CD14-positive monocyte (primary cell): ENCODE measurements around the gene ABI3. TPM values are rescaled to one million over a fixed set of nuclear protein-coding genes. Genes with fewer than 3 reads are reported as not detected.
A peak's percentile ranks its signal among the peaks of the same experiment; 100 is the strongest.
"Not testable (repeated sequence)": the region's sequence is repeated elsewhere in the genome, so short reads cannot be mapped to it uniquely, and the experiment has no call there.

ENCODE experiments used
- DNase-seq, 3 donors: peaks; one replicate each; pipeline ENCODE4 v3.0.0-alpha.2; 2011 to 2022
- H2AFZ ChIP-seq: 2 replicates; pipeline ENCODE4 v1.6.0; 2012; ENCODE audit warnings: mild to moderate bottlenecking, low read depth, low read length, inconsistent platforms; ENCODE audit not compliant: insufficient read depth, poor library complexity, severe bottlenecking
- H3K27ac ChIP-seq, 2 donors: 1 replicate in 1 of 2; 2 replicates in 1 of 2; pipeline ENCODE4 v1.5.1; 2012 to 2013; ENCODE audit warnings: low read length in 2 of 2, control low read depth in 1 of 2, inconsistent platforms in 1 of 2, low read depth in 1 of 2, mild to moderate bottlenecking in 1 of 2
- H3K27me3 ChIP-seq, 2 donors: one replicate each; pipeline versions ENCODE4 v1.6.0 to v1.6.1; 2011 to 2013; ENCODE audit warnings: low read length in 2 of 2; ENCODE audit not compliant: control insufficient read depth in 2 of 2, insufficient read depth in 2 of 2
- H3K36me3 ChIP-seq, 2 donors: replicated peaks in 1 of 2; 1 replicate in 1 of 2; 2 replicates in 1 of 2; pipeline versions ENCODE4 v1.5.1 to v1.6.1; 2012 to 2013; ENCODE audit warnings: low read length in 2 of 2, control low read depth in 1 of 2, inconsistent platforms in 1 of 2, mild to moderate bottlenecking in 1 of 2; ENCODE audit not compliant: insufficient read depth in 2 of 2, control insufficient read depth in 1 of 2
- H3K4me1 ChIP-seq, 2 donors: 1 replicate in 1 of 2; 2 replicates in 1 of 2; pipeline versions ENCODE4 v1.5.1 to v1.6.1; 2012 to 2013; ENCODE audit warnings: low read length in 2 of 2, control low read depth in 1 of 2, inconsistent platforms in 1 of 2, mild to moderate bottlenecking in 1 of 2, moderate library complexity in 1 of 2; ENCODE audit not compliant: insufficient read depth in 2 of 2, control insufficient read depth in 1 of 2
- H3K4me2 ChIP-seq: replicated peaks from 2 replicates; pipeline ENCODE3; 2012; ENCODE audit warnings: low read length, moderate library complexity, mild to moderate bottlenecking; ENCODE audit not compliant: poor library complexity, severe bottlenecking; ENCODE audit errors: extremely low read depth
- H3K4me3 ChIP-seq, 3 experiments: fragments of 200-600 bp in 1 of 3; sonication (generic) in 1 of 3; replicated peaks in 1 of 3; 1 replicate in 2 of 3; 2 replicates in 1 of 3; pipeline ENCODE4 v1.5.1; 2011 to 2013; ENCODE audit warnings: low read length in 3 of 3, mild to moderate bottlenecking in 3 of 3, control low read depth in 2 of 3, low read depth in 2 of 3, inconsistent platforms in 1 of 3, moderate library complexity in 1 of 3
- H3K79me2 ChIP-seq: 2 replicates; pipeline ENCODE4 v1.6.0; 2012; ENCODE audit warnings: mild to moderate bottlenecking, control low read depth, inconsistent platforms, low read length, moderate library complexity; ENCODE audit not compliant: insufficient read depth
- H3K9ac ChIP-seq: 2 replicates; pipeline ENCODE4 v1.6.0; 2017; ENCODE audit warnings: low read length, mild to moderate bottlenecking; ENCODE audit not compliant: insufficient read depth, poor library complexity, severe bottlenecking
- H3K9me3 ChIP-seq, 2 donors: replicated peaks in 1 of 2; 1 replicate in 1 of 2; 2 replicates in 1 of 2; pipeline versions ENCODE4 v1.5.1 to v1.6.1; 2012 to 2013; ENCODE audit warnings: low read length in 2 of 2, control low read depth in 1 of 2; ENCODE audit not compliant: control insufficient read depth in 1 of 2, insufficient read depth in 1 of 2
- H4K20me1 ChIP-seq: 2 replicates; pipeline ENCODE4 v1.6.0; 2012; ENCODE audit warnings: mild to moderate bottlenecking, low read length, control low read depth, moderate library complexity; ENCODE audit not compliant: insufficient read depth
- H3K27ac Mint-ChIP-seq, 7 donors: one replicate each; pipeline ENCODE4 v1.8.0; 2020; ENCODE audit warnings: mild to moderate bottlenecking in 7 of 7, mixed read lengths in 7 of 7, moderate library complexity in 6 of 7, inconsistent platforms in 2 of 7
- H3K27me3 Mint-ChIP-seq, 3 donors: one replicate each; pipeline ENCODE4 v1.8.0; 2021 to 2022; ENCODE audit warnings: low read depth in 3 of 3, mild to moderate bottlenecking in 3 of 3, mixed read lengths in 3 of 3, moderate library complexity in 3 of 3, inconsistent platforms in 1 of 3
- H3K36me3 Mint-ChIP-seq, 2 donors: one replicate each; pipeline ENCODE4 v1.8.0; 2020; ENCODE audit warnings: mixed read lengths in 2 of 2, inconsistent platforms in 1 of 2, mild to moderate bottlenecking in 1 of 2
- H3K4me1 Mint-ChIP-seq: one replicate; pipeline ENCODE4 v1.8.0; 2020; ENCODE audit warnings: mild to moderate bottlenecking, mixed read lengths
- H3K4me3 Mint-ChIP-seq, 2 donors: one replicate each; pipeline ENCODE4 v1.8.0; 2020; ENCODE audit warnings: mild to moderate bottlenecking in 2 of 2, mixed read lengths in 2 of 2, moderate library complexity in 1 of 2
- H3K9me3 Mint-ChIP-seq, 7 donors: one replicate each; pipeline ENCODE4 v1.8.0; 2020 to 2022; ENCODE audit warnings: mixed read lengths in 7 of 7, mild to moderate bottlenecking in 6 of 7, moderate library complexity in 6 of 7, inconsistent platforms in 2 of 7
- WGBS: methylation state at CpG from one replicate; pipeline ENCODE4 v1.1.5; 2013; ENCODE audit warnings: missing lambda C conversion rate; ENCODE audit not compliant: insufficient coverage; 5-methylcytosine and 5-hydroxymethylcytosine counted together
- intact Hi-C, 2 donors: fragments of 100-400 bp; cut with micrococcal nuclease; formaldehyde crosslinking; loops; one replicate each; pipeline versions ENCODE4 v1.15.0 to v1.15.1; 2023
- polyA plus RNA-seq, 3 donors: library from polyadenylated mRNA; depleted of rRNA in 1 of 3; unstranded in 2 of 3; stranded (reverse) in 1 of 3; fragments of 300-500 nt in 2 of 3; fragments of >200 nt in 1 of 3; fragmentation: Illumina TruSeq in 2 of 3; gene quantifications; 1 replicate in 2 of 3; 2 replicates in 1 of 3; pipeline ENCODE4 v1.2.3, GENCODE V29; 2012 to 2021
- TF ChIP-seq, protein P1 (sequence below): fragments of 200-600 bp; IDR thresholded peaks from one replicate; pipeline ENCODE4 v1.8.0; 2022; ENCODE audit warnings: antibody characterized with exemption, mild to moderate bottlenecking

ABI3 gene
- polyA plus RNA-seq, 3 donors = 43.2 to 90.6 (median 73.2) TPM

- TF ChIP-seq, protein P1, sequence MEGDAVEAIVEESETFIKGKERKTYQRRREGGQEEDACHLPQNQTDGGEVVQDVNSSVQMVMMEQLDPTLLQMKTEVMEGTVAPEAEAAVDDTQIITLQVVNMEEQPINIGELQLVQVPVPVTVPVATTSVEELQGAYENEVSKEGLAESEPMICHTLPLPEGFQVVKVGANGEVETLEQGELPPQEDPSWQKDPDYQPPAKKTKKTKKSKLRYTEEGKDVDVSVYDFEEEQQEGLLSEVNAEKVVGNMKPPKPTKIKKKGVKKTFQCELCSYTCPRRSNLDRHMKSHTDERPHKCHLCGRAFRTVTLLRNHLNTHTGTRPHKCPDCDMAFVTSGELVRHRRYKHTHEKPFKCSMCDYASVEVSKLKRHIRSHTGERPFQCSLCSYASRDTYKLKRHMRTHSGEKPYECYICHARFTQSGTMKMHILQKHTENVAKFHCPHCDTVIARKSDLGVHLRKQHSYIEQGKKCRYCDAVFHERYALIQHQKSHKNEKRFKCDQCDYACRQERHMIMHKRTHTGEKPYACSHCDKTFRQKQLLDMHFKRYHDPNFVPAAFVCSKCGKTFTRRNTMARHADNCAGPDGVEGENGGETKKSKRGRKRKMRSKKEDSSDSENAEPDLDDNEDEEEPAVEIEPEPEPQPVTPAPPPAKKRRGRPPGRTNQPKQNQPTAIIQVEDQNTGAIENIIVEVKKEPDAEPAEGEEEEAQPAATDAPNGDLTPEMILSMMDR = no peak
- Histone ChIP-seq H2AFZ (no peak overlapping the region), H3K9ac (no peak overlapping the region), H3K27ac (no peak overlapping the region), H3K79me2 (no peaks in the 10 kb centered on the region), H3K27me3 (peaks cover 0 to 17% of the 10 kb centered on the region in 2 donors), H3K4me2 (no peak overlapping the region), H3K9me3 (peaks cover 5 to 13% of the 10 kb centered on the region in 2 donors), H3K4me1 (no peaks in the 10 kb centered on the region), H4K20me1 (no peaks in the 10 kb centered on the region), H3K4me3 (no peak overlapping the region), H3K36me3 (no peaks in the 10 kb centered on the region)
- no peak overlapping the region for H3K4me3 Mint-ChIP-seq
- WGBS = 100% methylated on average over 1 of the region's 2 CpGs
- H3K27ac Mint-ChIP-seq = no peak overlapping the region
- no peaks in the 10 kb centered on the region for H3K36me3 Mint-ChIP-seq
- peaks cover 1% of the 10 kb centered on the region for H3K4me1 Mint-ChIP-seq
- peaks cover 12 to 44% (median 30%) of the 10 kb centered on the region in 3 donors for H3K27me3 Mint-ChIP-seq
- H3K9me3 Mint-ChIP-seq = peaks cover 9 to 50% (median 27%) of the 10 kb centered on the region in 7 donors
- intact Hi-C loops = no loop called here
- no peak for DNase-seq
Observed at GRCh38 chr17:49170216-49170615, 40.3 kb upstream of the ABI3 start.

GRCh38 chr17:49170711-49171110 lies 39.8 kb upstream of the ABI3 start:
- H3K9ac ChIP-seq, H3K4me1 Mint-ChIP-seq, H3K79me2 ChIP-seq, H3K4me3 Mint-ChIP-seq, H3K36me3 Mint-ChIP-seq, H3K36me3 ChIP-seq, H3K4me2 ChIP-seq, H3K27ac ChIP-seq, H3K4me1 ChIP-seq, intact Hi-C loops, H2AFZ ChIP-seq, H3K27ac Mint-ChIP-seq, H3K4me3 ChIP-seq, DNase-seq, H4K20me1 ChIP-seq: not testable (repeated sequence)
- WGBS = no CpG with 5 or more reads among the region's 3 CpGs
- Histone ChIP-seq H3K9me3 (peaks cover 10 to 18% of the 10 kb centered on the region in 2 donors), H3K27me3 (peaks cover 0 to 14% of the 10 kb centered on the region in 2 donors)
- Mint-ChIP-seq H3K9me3 (peaks cover 12 to 55% (median 32%) of the 10 kb centered on the region in 7 donors), H3K27me3 (peaks cover 10 to 40% (median 28%) of the 10 kb centered on the region in 3 donors)

DNA sequence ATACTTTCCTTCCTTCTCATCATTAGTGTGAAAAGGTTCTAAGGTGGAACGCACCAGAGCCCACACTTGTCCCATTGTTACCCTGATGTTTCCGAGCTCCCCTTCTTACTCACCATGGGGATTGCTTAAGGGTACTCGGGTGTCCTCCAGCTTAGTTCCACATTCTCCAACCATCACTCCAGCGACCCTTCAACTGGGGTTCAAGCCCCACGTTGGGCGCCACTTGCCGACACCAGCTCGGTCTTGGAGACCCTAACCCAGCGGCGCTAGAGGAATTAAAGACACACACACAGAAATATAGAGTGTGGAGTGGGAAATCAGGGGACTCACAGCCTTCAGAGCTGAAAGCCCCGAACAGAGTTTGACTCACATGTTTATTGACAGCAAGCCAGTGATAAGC lies 34.5 kb upstream of the ABI3 start:
- H3K27ac ChIP-seq, intact Hi-C loops, H3K27ac Mint-ChIP-seq, H3K4me2 ChIP-seq, H3K4me1 ChIP-seq, H3K79me2 ChIP-seq, H3K9ac ChIP-seq, H2AFZ ChIP-seq, H3K4me3 ChIP-seq, H3K27me3 ChIP-seq, DNase-seq, H3K36me3 ChIP-seq, H3K36me3 Mint-ChIP-seq, H3K4me1 Mint-ChIP-seq, H4K20me1 ChIP-seq: not testable (repeated sequence)
- peaks cover 7 to 18% (median 14%) of the 10 kb centered on the region in 3 donors for H3K27me3 Mint-ChIP-seq
- H3K4me3 Mint-ChIP-seq = peak overlapping the region in 1 of 2 donors; percentile 40
- H3K9me3 ChIP-seq = peaks cover 30 to 39% of the 10 kb centered on the region in 2 donors
- no CpG with 5 or more reads among the region's 11 CpGs for WGBS
- peaks cover 19 to 59% (median 47%) of the 10 kb centered on the region in 7 donors for H3K9me3 Mint-ChIP-seq
